GM21528 (cell line): ENCODE results near the gene LRCH2.
"Not testable (repeated sequence)": the region's sequence is repeated elsewhere in the genome, so short reads cannot be mapped to it uniquely, and the experiment has no call there.

Source experiments
- ATAC-seq: cut with Tn5 transposase; IDR thresholded peaks from one replicate; pipeline ENCODE4 v1.9.1; 2021; ENCODE audit warnings: mild to moderate bottlenecking, moderate library complexity; ENCODE audit not compliant: unreplicated experiment, low FRiP score

LRCH2 gene, protein sequence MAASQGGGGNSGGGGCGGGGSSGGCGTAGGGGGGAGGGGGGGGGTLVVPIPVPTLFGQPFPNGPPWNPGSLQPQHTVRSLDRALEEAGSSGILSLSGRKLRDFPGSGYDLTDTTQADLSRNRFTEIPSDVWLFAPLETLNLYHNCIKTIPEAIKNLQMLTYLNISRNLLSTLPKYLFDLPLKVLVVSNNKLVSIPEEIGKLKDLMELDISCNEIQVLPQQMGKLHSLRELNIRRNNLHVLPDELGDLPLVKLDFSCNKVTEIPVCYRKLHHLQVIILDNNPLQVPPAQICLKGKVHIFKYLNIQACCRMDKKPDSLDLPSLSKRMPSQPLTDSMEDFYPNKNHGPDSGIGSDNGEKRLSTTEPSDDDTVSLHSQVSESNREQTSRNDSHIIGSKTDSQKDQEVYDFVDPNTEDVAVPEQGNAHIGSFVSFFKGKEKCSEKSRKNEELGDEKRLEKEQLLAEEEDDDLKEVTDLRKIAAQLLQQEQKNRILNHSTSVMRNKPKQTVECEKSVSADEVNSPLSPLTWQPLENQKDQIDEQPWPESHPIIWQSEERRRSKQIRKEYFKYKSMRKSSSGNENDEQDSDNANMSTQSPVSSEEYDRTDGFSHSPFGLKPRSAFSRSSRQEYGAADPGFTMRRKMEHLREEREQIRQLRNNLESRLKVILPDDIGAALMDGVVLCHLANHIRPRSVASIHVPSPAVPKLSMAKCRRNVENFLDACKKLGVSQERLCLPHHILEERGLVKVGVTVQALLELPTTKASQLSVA

DNA sequence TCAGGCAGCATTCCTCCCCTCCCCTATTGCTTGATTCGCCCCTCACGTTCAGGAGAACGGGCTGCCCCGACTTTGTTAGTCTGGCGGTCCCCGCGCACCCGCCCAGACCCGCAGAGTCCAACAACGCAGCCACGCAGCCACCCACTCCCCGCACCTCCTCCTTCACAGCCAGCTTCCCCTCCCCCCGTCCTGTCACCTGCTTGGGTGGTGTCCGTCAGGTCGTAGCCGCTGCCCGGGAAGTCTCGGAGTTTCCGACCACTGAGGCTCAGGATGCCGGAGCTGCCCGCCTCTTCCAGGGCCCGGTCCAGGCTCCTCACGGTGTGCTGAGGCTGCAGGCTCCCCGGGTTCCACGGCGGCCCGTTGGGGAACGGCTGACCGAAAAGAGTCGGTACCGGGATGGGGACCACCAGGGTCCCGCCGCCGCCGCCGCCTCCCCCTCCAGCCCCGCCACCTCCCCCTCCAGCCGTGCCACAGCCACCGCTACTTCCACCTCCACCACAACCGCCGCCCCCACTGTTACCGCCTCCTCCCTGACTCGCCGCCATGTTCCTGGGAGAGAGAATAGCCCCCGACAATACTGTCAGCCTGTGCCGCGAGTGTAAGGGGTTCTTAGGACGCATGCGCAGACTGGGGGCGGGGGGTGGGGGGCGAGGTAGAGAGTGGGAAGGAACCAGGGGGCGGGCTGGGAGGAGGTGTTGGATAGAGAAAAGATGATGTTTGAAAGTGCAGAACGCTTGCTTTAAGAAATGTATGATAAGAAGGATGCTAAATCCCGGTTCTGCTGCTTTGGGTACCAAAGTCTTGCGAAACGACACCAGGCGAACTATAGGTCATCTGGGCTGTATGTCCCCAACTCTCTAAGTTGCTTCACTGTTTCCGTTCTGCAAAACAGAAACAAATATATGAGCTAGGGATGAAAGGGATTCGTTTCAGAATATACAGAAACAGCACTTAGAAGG, at the start of gene LRCH2:
TSS of gene LRCH2 (minus strand) at position 600 of the 959 bp plus-strand sequence. CDS start at position 545, 55 bp downstream.
- no peak for ATAC-seq

DNA sequence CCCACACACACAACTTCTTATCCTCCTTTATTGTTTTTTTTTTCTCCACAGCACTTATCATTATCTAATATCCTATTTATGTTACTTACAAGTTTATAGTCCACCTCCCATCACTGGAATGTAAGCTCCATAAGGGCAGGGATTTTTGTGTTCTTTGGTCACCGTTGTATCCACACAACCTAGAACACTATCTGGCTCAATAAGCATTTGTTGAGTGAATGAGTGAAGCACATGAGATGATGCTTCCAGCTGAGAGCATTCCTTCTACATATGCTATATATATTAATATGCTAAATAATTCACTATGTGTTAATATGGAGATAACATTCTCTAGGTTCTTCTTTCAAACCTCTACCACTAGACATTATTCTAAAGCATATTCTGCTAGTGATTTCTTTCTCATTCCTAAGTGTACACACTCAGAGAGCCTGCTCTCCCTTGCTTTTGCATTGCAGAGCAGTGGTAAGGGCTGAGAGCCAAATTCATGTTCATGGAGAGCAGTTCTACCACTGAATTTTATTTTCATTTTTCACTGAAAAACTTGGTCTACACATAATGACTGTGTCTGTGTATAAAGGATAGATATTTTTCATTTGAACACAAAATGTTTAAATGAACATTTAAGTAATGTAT, 35.3 kb upstream of the LRCH2 start:
- no peak for ATAC-seq

DNA sequence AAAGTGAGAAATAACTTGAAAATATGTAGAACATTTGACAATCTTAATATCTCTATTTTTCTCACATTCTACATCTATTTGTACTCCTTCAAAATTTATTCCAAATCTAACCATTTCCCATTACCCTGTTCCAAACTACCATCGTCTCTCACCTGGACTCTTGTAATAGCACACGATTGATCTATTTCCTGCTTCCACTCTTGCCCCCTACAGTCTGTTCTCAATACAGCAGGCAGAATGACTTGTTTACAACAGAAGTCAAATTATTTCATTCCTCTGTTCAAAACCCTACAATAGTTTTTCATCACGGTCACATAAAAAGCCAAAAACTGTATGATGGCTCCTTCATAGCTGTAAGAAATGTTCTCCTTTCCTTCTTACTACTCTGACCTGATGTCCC, 34.5 kb upstream of the LRCH2 start:
- ATAC-seq = no peak

DNA sequence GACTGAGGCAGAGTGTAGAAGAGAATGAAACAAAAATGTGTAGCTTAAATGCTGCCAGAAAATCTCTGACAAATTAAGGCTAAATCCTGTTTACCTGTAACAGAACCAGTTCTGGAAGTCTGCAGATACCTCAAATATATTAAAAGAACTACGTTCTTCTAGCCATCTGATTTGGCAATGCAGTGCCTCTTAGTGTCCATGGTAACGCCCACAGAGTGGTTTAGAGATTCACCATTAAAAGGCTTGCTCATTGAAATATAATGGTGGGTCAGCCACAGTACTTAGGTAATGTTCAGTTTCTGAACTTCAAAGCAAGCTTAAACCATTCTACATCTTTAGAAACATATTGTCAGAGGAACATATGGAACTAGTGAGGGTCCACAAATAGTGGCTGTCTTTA, 32.4 kb upstream of the LRCH2 start:
- ATAC-seq = no peak

DNA sequence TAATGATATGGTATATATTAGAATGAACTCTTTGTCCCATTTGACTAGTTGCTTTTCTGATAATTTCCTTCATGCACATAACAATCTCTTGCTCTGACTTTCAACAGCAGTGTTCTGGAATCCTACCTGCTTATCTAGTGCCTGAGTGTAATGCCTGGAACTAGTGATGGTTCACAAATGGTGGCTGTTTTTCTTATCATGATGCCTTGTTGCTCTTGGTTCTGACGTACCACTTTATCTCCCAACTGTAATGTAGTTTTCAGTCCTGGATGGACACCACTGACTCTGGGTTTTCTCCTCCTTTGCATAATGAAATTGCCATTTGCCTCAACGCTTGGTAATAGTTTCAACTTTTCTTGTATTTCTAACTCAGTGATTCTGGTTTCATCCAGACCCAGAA, 30.1 kb upstream of the LRCH2 start:
- ATAC-seq = no peak

DNA sequence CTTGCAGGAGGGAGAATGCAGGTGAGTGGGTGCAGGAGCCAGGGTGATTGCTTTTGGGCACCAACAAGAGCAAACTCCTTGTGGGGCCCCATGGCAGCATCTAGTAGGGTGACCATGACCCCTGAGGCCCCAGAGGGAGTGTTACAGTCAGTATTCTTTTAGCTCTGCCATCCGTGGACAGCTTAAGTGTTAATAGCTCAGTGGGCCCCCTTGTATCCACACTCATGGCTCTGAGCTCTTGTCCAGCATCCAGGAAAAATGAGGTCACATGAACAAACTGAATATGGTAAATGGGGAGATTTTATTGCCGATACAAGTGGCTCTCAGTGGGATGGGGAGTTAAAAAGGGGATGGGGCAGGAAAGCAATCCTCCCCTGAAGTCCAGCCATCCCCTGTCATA, 27.3 kb upstream of the LRCH2 start:
- ATAC-seq = no peak

DNA sequence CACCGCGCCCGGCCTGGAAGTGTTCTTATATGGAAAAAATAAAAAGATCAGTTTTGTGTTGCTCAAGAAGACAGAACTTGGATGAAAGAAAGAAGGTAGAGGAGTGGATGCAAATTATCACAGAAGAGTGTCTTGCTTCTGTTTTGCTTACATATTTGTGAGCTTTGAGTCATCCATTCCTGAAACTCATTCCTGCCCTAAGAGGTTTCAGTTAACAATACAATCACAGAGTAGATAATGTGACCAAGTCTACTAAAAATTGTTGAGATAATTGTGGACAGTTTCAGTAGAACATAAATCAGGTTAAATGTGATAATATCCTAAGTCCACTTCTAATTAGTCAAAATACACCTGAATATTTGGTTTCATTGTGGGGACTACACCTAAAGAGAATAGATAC, 26.4 kb upstream of the LRCH2 start:
- no peak for ATAC-seq

DNA sequence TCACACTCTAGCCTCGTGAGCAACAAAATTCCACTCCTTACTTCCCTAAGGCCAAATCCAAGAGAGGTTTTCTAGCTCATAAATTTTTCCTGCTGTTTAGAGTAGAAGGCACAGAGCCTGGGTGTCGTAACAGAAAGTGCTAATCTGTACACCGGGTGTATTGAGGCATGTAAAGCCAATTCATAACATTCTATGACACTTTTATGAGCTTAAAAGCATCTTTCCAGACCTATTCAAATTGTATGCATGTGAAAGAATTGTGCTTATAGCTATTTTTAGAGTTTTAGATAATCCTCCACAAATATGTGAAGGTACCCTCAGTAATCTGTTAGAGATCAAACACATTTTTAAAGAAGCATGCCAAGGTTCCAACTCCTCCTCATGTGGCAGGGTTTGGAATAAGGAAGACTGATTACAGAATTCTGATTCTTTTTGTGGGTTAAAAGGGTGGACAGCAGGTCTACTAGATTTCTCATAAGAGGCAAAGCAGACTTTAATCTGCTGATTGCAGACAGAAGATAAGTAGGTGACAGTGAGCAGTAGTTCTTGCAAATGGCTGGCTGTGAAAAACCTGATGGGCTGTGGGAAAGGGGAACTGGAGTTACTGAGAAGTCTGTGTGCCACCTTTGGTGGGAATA, 25.5 kb upstream of the LRCH2 start:
- ATAC-seq = no peak

DNA sequence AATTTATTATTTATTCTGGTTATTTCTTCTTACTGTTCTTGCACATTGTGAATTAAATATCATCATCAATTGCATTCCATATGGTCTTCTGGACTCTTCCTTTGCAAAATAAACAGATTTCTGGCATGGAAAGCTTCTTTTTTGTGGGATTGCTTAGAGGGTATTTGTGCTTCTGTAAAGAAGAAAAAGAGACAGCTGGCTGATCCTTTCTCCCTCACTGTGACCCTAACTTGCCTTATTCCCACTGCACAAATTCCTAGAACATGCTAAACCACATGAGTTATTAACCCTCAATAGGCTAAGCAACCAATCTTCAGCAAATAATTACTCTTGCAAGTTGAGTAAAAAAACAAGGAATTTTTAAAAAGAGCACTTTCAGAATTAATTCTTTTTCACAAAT, 23.8 kb upstream of the LRCH2 start:
- no peak for ATAC-seq

DNA sequence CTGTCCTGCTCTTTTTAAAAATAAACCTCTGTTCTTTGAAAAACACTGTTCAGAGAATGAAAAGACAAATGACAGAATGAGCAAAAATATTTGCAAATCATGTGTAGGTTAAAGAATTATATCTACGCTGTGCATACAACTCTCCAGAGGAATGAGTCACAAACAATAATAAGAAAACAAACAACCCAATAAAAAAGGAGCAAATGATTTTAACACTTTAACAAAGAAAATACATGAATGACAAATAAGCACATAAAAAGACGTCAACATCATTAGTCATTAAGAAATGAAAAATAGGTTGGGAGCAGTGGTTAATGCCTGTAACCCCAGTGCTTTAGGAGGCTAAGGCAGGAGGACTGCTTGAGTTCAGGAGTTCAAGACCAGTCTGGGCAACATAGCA, 21.1 kb upstream of the LRCH2 start:
- no peak for ATAC-seq

DNA sequence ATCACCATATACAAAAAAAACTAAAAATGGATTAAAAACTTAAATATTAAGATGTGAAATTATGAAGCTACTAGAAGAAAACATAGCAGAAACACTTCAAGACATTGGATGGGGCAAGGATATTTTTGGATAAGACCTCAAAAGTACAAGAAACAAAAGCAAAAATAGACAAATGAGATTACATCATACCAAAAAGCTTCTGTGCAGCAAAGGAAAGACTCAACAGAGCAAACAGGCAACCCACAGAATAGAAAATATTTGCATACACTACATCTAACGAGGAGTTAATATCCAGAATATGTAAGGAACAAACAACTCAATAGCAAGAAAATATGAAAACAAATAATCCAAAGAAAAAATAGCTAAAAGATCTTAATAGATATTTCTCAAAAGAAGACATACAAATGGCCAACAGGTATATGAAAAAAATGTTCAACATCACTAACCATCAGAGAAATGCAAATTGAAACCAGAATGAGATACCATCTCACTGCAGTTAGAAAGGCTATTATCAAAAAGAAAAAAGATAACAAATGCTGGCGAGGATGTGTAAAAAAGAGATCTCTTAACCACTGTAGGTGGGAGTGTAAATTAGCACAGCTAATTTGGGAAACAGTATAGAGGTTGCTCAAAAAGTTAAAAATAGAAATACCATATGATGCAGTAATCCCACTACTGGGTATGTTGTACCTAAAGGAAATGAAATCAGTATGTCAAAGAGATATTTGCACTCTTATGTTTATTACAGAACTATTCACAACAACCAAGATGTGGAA, 17.8 kb upstream of the LRCH2 start:
- ATAC-seq = no peak

DNA sequence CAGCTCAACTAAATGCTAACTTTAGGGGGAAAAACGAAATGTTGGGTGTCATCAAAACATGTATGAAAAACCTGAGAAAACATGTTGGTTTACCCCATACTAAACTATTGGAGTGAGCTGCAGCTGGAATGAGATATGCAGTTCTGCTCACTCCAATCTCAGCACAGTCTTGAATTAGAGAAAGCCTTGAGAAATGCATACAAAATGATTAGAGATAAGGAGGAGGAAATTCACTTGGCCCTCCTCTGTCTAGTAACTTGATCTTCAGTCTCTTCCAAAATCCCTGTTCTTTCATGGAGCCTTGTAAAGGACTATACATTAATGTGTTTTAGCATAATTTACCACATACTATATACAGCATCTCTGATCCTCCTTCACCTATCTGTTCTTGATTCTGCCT, 3.2 kb upstream of the LRCH2 start:
- no peak for ATAC-seq

DNA sequence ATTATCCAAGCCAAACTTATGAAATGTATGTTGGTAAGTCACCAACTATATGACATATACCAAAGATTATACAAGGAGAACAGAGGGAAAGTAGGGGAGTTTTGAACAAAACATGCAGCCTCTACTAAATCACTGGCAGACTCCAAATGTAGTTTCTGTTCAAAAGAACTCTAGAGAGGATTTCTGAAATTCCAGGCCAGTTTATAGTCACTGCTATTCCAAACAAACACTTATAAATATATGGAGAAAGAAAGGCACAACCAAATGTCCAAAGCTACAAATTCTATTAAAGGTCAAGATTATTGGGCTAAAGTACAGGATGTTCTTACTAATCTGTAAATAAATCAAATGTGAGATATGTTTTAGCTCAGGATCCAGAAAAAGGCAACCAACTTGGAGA, 2.7 kb upstream of the LRCH2 start:
- no peak for ATAC-seq

DNA sequence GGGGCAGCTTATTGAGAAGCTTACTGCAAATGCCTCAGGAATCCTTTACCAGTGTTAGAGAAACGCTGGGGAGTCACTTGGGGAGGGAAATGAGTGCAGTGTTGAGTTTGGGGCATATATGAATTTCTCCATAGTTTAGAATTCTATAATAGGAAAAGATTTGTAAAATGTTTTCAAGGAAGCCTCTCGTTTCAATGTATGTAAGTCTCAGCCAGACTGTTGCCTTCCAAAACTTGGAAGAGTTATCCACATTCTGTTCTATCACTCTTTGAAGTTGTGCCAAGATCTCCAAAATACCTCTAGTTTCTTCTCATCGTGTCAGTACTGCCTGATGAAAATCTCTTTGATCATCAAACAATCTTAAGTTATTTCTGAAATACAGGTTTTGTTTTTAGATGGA, 565 bp upstream of the LRCH2 start:
- ATAC-seq = no peak

DNA sequence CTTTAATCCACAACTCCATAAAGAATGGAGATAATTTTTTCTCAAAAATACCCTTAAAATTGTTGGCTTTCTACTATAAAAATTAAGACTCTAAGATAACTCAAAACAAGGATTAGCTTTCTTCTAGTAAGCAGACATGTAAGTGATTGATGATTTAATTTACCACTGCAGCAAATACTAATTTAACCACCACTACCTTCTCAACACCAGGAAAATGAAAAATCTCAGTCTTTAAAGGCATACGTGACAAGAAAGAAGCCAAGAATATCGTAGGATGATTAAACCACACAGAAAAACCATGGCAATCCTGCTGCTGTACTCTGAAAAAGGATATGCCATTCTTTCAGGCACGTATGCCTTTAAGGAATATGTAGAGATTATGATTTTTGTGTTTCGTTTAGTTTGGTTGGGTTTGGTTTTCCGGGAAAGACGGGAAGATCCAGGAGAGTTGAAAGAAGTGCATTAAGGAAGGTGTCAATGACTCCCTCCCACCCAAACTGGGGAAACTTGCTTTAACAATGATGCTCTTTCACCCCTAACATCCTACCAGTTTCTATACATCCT, 881 bp downstream of the LRCH2 start:
- ATAC-seq = no peak

DNA sequence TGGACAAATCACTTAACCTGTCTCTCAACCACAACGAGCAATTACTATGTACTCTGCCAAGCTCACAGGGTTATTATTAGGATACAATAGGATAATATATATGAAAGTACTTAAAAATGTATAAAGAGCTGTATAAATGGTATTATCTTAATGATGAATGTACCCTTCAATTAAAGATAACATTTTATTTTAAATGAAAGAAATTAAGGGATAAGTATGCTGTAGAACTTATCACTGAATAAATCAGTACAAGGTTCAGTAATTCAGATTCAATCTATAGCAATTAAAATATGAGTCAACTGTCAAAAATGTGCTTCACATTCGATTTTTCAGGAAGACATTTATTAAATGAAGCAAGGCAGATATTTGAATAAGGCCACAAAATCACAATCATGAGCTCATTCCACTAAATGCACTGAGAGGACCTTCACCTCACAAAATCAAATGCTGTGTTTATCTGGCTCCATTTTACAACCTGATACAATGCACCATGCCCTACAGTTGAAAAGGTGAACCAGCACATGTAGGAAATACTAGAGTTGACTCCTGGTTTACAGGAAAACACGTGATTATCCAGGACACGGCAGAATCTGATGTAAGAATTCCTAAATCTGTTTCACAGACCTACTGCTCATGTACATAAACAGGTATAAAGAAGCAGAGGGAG, 4.4 kb downstream of the LRCH2 start:
- no peak for ATAC-seq

DNA sequence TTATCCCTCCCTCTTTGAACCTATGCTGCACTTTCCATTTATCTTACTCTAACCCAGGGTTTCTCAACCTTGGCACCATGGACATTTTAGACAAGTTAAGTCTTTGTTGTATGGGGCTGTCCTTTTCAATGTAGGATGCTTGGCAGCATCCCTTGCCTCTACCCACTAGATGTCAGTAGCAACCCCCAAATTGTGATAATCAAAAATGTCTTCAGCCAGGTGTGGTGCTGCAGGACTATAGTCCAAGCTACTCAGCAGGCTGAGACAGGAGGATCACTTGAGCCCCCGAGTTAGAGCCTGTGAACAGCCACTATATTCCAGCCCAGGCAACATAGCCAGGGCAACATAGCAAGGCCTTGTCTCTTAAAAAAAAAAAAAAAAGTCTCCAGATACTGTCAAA, 7.0 kb downstream of the LRCH2 start:
- no peak for ATAC-seq

DNA sequence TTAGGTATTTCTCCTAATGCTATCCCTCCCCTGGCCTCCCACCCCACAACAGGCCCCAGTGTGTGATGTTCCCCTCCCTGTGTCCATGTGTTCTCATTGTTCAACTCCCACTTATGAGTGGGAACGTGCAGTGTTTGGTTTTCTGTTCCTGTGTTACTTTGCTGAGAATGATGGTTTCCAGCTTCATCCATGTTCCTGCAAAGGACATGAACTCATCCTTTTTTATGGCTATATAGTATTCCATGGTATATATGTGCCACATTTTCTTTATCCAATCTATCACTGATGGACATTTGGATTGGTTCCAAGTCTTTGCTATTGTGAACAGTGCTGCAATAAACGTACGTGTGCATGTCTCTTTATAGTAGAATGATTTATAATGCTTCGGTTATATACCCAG, 16.6 kb downstream of the LRCH2 start:
- ATAC-seq = not testable (repeated sequence)
